Neuronal stem cell (in vitro differentiated cells): ENCODE data around the gene DGAT2.
A peak's percentile ranks its signal among the peaks of the same experiment; 100 is the strongest.

Experiments used
- DNase-seq: peaks from one replicate; pipeline ENCODE4 v3.0.0-alpha.2; 2013; ENCODE audit warnings: low spot score
- H2AFZ ChIP-seq: one replicate; pipeline ENCODE4 v1.6.1; 2013; ENCODE audit warnings: mild to moderate bottlenecking, low read length, inconsistent platforms
- H2AK5ac ChIP-seq: 2 replicates; pipeline ENCODE4 v1.6.1; 2013; ENCODE audit warnings: low read depth, mild to moderate bottlenecking, inconsistent platforms, low read length, moderate library complexity, mixed read lengths
- H2BK120ac ChIP-seq: 2 replicates; pipeline ENCODE4 v1.6.1; 2013; ENCODE audit warnings: low read depth, mild to moderate bottlenecking, inconsistent platforms, low read length, moderate library complexity, mixed read lengths
- H2BK12ac ChIP-seq: one replicate; pipeline ENCODE4 v1.6.1; 2013; ENCODE audit warnings: low read length, inconsistent platforms
- H2BK15ac ChIP-seq: 2 replicates; pipeline ENCODE4 v1.6.1; 2013; ENCODE audit warnings: mild to moderate bottlenecking, low read length, inconsistent platforms, mixed read lengths
- H2BK5ac ChIP-seq: one replicate; pipeline ENCODE4 v1.6.1; 2013; ENCODE audit warnings: inconsistent platforms, mild to moderate bottlenecking, low read length, moderate library complexity
- H3K14ac ChIP-seq: one replicate; pipeline ENCODE4 v1.6.1; 2013; ENCODE audit warnings: low read length, inconsistent platforms
- H3K18ac ChIP-seq: 2 replicates; pipeline ENCODE4 v1.6.1; 2013; ENCODE audit warnings: low read length, inconsistent platforms
- H3K23ac ChIP-seq: 2 replicates; pipeline ENCODE4 v1.6.1; 2013; ENCODE audit warnings: low read depth, mild to moderate bottlenecking, mixed read lengths, low read length, inconsistent platforms; ENCODE audit not compliant: poor library complexity
- H3K27ac ChIP-seq: replicated peaks from 3 replicates; pipeline ENCODE4 v1.5.1; 2013; ENCODE audit warnings: low read length, inconsistent platforms
- H3K27me3 ChIP-seq, 3 experiments: 2 replicates each; pipeline ENCODE4 v1.6.1; 2013; ENCODE audit warnings: low read length in 3 of 3, mild to moderate bottlenecking in 2 of 3, inconsistent platforms in 1 of 3, low read depth in 1 of 3, mixed read lengths in 1 of 3, moderate library complexity in 1 of 3; ENCODE audit not compliant: control insufficient read depth in 3 of 3, insufficient read depth in 3 of 3
- H3K36me3 ChIP-seq, 2 donors: replicated peaks in 1 of 2; 2 replicates each; pipeline ENCODE4 v1.6.1; 2013; ENCODE audit warnings: low read length in 2 of 2; ENCODE audit not compliant: control insufficient read depth in 2 of 2, insufficient read depth in 2 of 2
- H3K4ac ChIP-seq: 2 replicates; pipeline ENCODE4 v1.6.1; 2013; ENCODE audit warnings: inconsistent platforms, mild to moderate bottlenecking, low read length, moderate library complexity
- H3K4me1 ChIP-seq, 2 donors: 1 replicate in 1 of 2; 2 replicates in 1 of 2; pipeline ENCODE4 v1.6.1; 2013; ENCODE audit warnings: low read length in 2 of 2, low read depth in 1 of 2; ENCODE audit not compliant: control insufficient read depth in 2 of 2, insufficient read depth in 1 of 2
- H3K4me2 ChIP-seq: one replicate; pipeline ENCODE4 v1.6.1; 2013; ENCODE audit warnings: mild to moderate bottlenecking, low read length, inconsistent platforms; ENCODE audit not compliant: insufficient read depth, poor library complexity, severe bottlenecking
- H3K4me3 ChIP-seq, 2 donors: 2 replicates each; pipeline ENCODE4 v1.5.1; 2013; ENCODE audit warnings: low read length in 2 of 2, mild to moderate bottlenecking in 2 of 2, inconsistent platforms in 1 of 2, moderate library complexity in 1 of 2
- H3K79me1 ChIP-seq: one replicate; pipeline ENCODE4 v1.6.1; 2013; ENCODE audit warnings: low read depth, mild to moderate bottlenecking, inconsistent platforms, low read length, moderate library complexity
- H3K9ac ChIP-seq: one replicate; pipeline ENCODE4 v1.6.1; 2013; ENCODE audit warnings: mild to moderate bottlenecking, low read depth, low read length, inconsistent platforms; ENCODE audit not compliant: poor library complexity
- H3K9me3 ChIP-seq, 2 donors: replicated peaks in 1 of 2; 2 replicates each; pipeline versions ENCODE3 to v1.6.1; 2013; ENCODE audit warnings: low read length in 2 of 2, mild to moderate bottlenecking in 2 of 2, inconsistent platforms in 1 of 2, low read depth in 1 of 2, mixed read lengths in 1 of 2, moderate library complexity in 1 of 2; ENCODE audit not compliant: control insufficient read depth in 2 of 2, insufficient read depth in 1 of 2
- H4K8ac ChIP-seq: one replicate; pipeline ENCODE4 v1.6.1; 2013; ENCODE audit warnings: low read depth, mild to moderate bottlenecking, inconsistent platforms, low read length, moderate library complexity
- H4K91ac ChIP-seq: one replicate; pipeline ENCODE4 v1.6.1; 2013; ENCODE audit warnings: low read length, low read depth, mild to moderate bottlenecking, inconsistent platforms; ENCODE audit not compliant: poor library complexity
- WGBS, 2 donors: extraction: QIAGEN DNeasy Blood & Tissue Kit; methylation state at CpG; one replicate each; pipeline ENCODE4 v1.1.7; 2013; ENCODE audit warnings: missing lambda C conversion rate in 2 of 2, mixed read lengths in 1 of 2; ENCODE audit not compliant: insufficient read length in 2 of 2, insufficient replicate concordance in 1 of 2; ENCODE audit errors: extremely low coverage in 2 of 2; 5-methylcytosine and 5-hydroxymethylcytosine counted together

DGAT2 gene

GRCh38 chr11:75770102-75770501, 1.5 kb downstream of the DGAT2 start:
- H3K14ac ChIP-seq: no peak overlapping the region
- H2BK12ac ChIP-seq: no peak overlapping the region
- H3K27ac ChIP-seq: no peak overlapping the region
- no peak overlapping the region for H4K8ac ChIP-seq
- no peak for DNase-seq
- no peaks in the 10 kb centered on the region for H3K36me3 ChIP-seq
- no peaks in the 10 kb centered on the region for H3K9me3 ChIP-seq
- H3K4ac ChIP-seq: no peak overlapping the region
- H3K27me3 ChIP-seq: peaks cover 10 to 79% (median 31%) of the 10 kb centered on the region in 3 experiments
- no peak overlapping the region for H3K23ac ChIP-seq
- no peak overlapping the region for H2BK5ac ChIP-seq
- H3K4me3 ChIP-seq: no peak overlapping the region
- no peak overlapping the region for H4K91ac ChIP-seq
- no peak overlapping the region for H2AK5ac ChIP-seq
- no CpG with 5 or more reads among the region's 5 CpGs for WGBS, 2 donors
- H3K79me1 ChIP-seq: no peaks in the 10 kb centered on the region
- H3K4me2 ChIP-seq: no peak overlapping the region
- no peak overlapping the region for H2BK120ac ChIP-seq
- no peak overlapping the region for H2AFZ ChIP-seq
- no peak overlapping the region for H3K9ac ChIP-seq
- no peak overlapping the region for H2BK15ac ChIP-seq
- H3K4me1 ChIP-seq: peaks cover 5 to 14% of the 10 kb centered on the region in 2 donors
- no peak overlapping the region for H3K18ac ChIP-seq

GRCh38 chr11:75771646-75772410, 3.2 kb downstream of the DGAT2 start:
- no peak overlapping the region for H4K8ac ChIP-seq
- no peak overlapping the region for H3K4me2 ChIP-seq
- no peak overlapping the region for H3K4me3 ChIP-seq
- no peak overlapping the region for H2BK12ac ChIP-seq
- no peak overlapping the region for H3K14ac ChIP-seq
- H3K23ac ChIP-seq: no peak overlapping the region
- H3K9ac ChIP-seq: no peak overlapping the region
- H2BK120ac ChIP-seq: no peak overlapping the region
- no peak overlapping the region for H2AK5ac ChIP-seq
- WGBS, 2 donors: no CpG with 5 or more reads among the region's 6 CpGs
- no peaks in the 10 kb centered on the region for H3K79me1 ChIP-seq
- H2BK5ac ChIP-seq: no peak overlapping the region
- no peak overlapping the region for H3K27ac ChIP-seq
- no peak overlapping the region for H3K4ac ChIP-seq
- no peak overlapping the region for H3K18ac ChIP-seq
- H3K36me3 ChIP-seq: no peaks in the 10 kb centered on the region
- H2AFZ ChIP-seq: no peak overlapping the region
- no peak overlapping the region for H4K91ac ChIP-seq
- no peak overlapping the region for H2BK15ac ChIP-seq
- no peak for DNase-seq
- no peaks in the 10 kb centered on the region for H3K9me3 ChIP-seq
- H3K27me3 ChIP-seq: peaks cover 10 to 69% (median 31%) of the 10 kb centered on the region in 3 experiments
- peaks cover 5 to 14% of the 10 kb centered on the region in 2 donors for H3K4me1 ChIP-seq

GRCh38 chr11:75773595-75774353, 5.2 kb downstream of the DGAT2 start:
- H3K27ac ChIP-seq: no peak overlapping the region
- no peaks in the 10 kb centered on the region for H3K9me3 ChIP-seq
- H3K36me3 ChIP-seq: no peaks in the 10 kb centered on the region
- no peak overlapping the region for H2BK15ac ChIP-seq
- no peak overlapping the region for H3K9ac ChIP-seq
- H3K14ac ChIP-seq: no peak overlapping the region
- no peak overlapping the region for H4K8ac ChIP-seq
- no peak overlapping the region for H3K23ac ChIP-seq
- no peak overlapping the region for H2BK12ac ChIP-seq
- no peak overlapping the region for H4K91ac ChIP-seq
- H2BK5ac ChIP-seq: peak overlapping the region; percentile 15
- H3K4me1 ChIP-seq: peaks cover 0 to 6% of the 10 kb centered on the region in 2 donors
- peak overlapping the region; percentile 64 for H2AK5ac ChIP-seq
- H3K79me1 ChIP-seq: no peaks in the 10 kb centered on the region
- H3K4me2 ChIP-seq: no peak overlapping the region
- peaks cover 6 to 51% (median 18%) of the 10 kb centered on the region in 3 experiments for H3K27me3 ChIP-seq
- DNase-seq: no peak
- H2AFZ ChIP-seq: no peak overlapping the region
- no peak overlapping the region for H3K18ac ChIP-seq
- H3K4ac ChIP-seq: no peak overlapping the region
- H2BK120ac ChIP-seq: no peak overlapping the region
- no CpG with 5 or more reads among the region's 5 CpGs for WGBS, 2 donors
- H3K4me3 ChIP-seq: no peak overlapping the region

- no peak overlapping the region for H2BK120ac ChIP-seq
- no peak overlapping the region for H4K91ac ChIP-seq
- H2AK5ac ChIP-seq: no peak overlapping the region
- no peak overlapping the region for H2AFZ ChIP-seq
- H2BK12ac ChIP-seq: no peak overlapping the region
- H3K27me3 ChIP-seq: peaks cover 0 to 50% (median 7%) of the 10 kb centered on the region in 3 experiments
- H2BK5ac ChIP-seq: no peak overlapping the region
- H3K4ac ChIP-seq: no peak overlapping the region
- H3K23ac ChIP-seq: no peak overlapping the region
- H3K79me1 ChIP-seq: no peaks in the 10 kb centered on the region
- no peak for DNase-seq
- H3K27ac ChIP-seq: no peak overlapping the region
- no peak overlapping the region for H4K8ac ChIP-seq
- no peaks in the 10 kb centered on the region for H3K36me3 ChIP-seq
- H3K9ac ChIP-seq: no peak overlapping the region
- no peak overlapping the region for H3K4me2 ChIP-seq
- no peak overlapping the region for H3K4me3 ChIP-seq
- no peak overlapping the region for H3K18ac ChIP-seq
- WGBS, 2 donors: no CpG with 5 or more reads among the region's 3 CpGs
- no peak overlapping the region for H3K14ac ChIP-seq
- no peaks in the 10 kb centered on the region for H3K9me3 ChIP-seq
- H3K4me1 ChIP-seq: peaks cover 0 to 3% of the 10 kb centered on the region in 2 donors
- H2BK15ac ChIP-seq: no peak overlapping the region
Observed at GRCh38 chr11:75775056-75775455, 6.5 kb downstream of the DGAT2 start.
